ENCODE results near the gene SPACA4.
"Not testable (repeated sequence)": the region's sequence is repeated elsewhere in the genome, so short reads cannot be mapped to it uniquely, and the experiment has no call there.

The SPACA4 gene
- 0 to 0.07 reads per million in 2 donors for total RNA-seq

GRCh38 chr19:48606463-48607358 is at the start of gene SPACA4:
Gene SPACA4, plus strand, starts transcription at chr19:48606742. Its CDS starts 237 bp downstream, at chr19:48606979.
- no peak for DNase-seq

GRCh38 chr19:48556825-48557224 is 49.7 kb upstream of the SPACA4 start:
- DNase-seq, result no peak

GRCh38 chr19:48558018-48558684 is 48.4 kb upstream of the SPACA4 start:
- no peak for DNase-seq

- no peak for DNase-seq
Measured at GRCh38 chr19:48560095-48560530, 46.4 kb upstream of the SPACA4 start.

- no peak for DNase-seq
Measured at GRCh38 chr19:48561412-48561811, 45.1 kb upstream of the SPACA4 start.

- no peak for DNase-seq
Measured at GRCh38 chr19:48565090-48565489, 41.5 kb upstream of the SPACA4 start.

- DNase-seq, result no peak
Measured at GRCh38 chr19:48568345-48568886, 38.1 kb upstream of the SPACA4 start.

- DNase-seq, result no peak
Measured at GRCh38 chr19:48569814-48570213, 36.7 kb upstream of the SPACA4 start.

- no peak for DNase-seq
Measured at GRCh38 chr19:48571378-48572162, 35.0 kb upstream of the SPACA4 start.

- DNase-seq, result no peak
Measured at GRCh38 chr19:48573163-48573505, 33.4 kb upstream of the SPACA4 start.

- DNase-seq, result no peak
Measured at GRCh38 chr19:48575931-48576622, 30.5 kb upstream of the SPACA4 start.

- DNase-seq, result not testable (repeated sequence)
Measured at GRCh38 chr19:48577908-48578307, 28.6 kb upstream of the SPACA4 start.

- no peak for DNase-seq
Measured at GRCh38 chr19:48578891-48579290, 27.7 kb upstream of the SPACA4 start.

- no peak for DNase-seq
Measured at GRCh38 chr19:48582168-48582567, 24.4 kb upstream of the SPACA4 start.

- DNase-seq, result no peak
Measured at GRCh38 chr19:48587387-48587786, 19.2 kb upstream of the SPACA4 start.

GRCh38 chr19:48588670-48589401 is 17.7 kb upstream of the SPACA4 start:
- peak; percentile 94 for DNase-seq

- no peak for DNase-seq
Measured at GRCh38 chr19:48591021-48591420, 15.5 kb upstream of the SPACA4 start.

- no peak for DNase-seq
Measured at GRCh38 chr19:48595171-48595570, 11.4 kb upstream of the SPACA4 start.

GRCh38 chr19:48595833-48596232 is 10.7 kb upstream of the SPACA4 start:
- no peak for DNase-seq

GRCh38 chr19:48596237-48596636 is 10.3 kb upstream of the SPACA4 start:
- no peak for DNase-seq

- DNase-seq, result peak; percentile 38
Measured at GRCh38 chr19:48596679-48597465, 9.7 kb upstream of the SPACA4 start.

All from T-helper 9 cell (primary cell).